ENCODE results near the gene ZNF98.

The ZNF98 gene

GRCh38 chr19:22422211-22422610, at the start of gene ZNF98:
Gene ZNF98 (minus strand): TSS chr19:22422346. CDS start chr19:22422224, 122 bp downstream.
- DNase-seq (ENCODE audit: low read depth in 2 of 2): no peak

- DNase-seq (ENCODE audit: low read depth in 2 of 2): no peak
Observed at GRCh38 chr19:22446605-22447004, 24.5 kb upstream of the ZNF98 start.

GRCh38 chr19:22438011-22438410, 15.9 kb upstream of the ZNF98 start:
- DNase-seq (ENCODE audit: low read depth in 2 of 2): no peak

- DNase-seq (ENCODE audit: low read depth in 2 of 2): no peak
Observed at GRCh38 chr19:22427960-22428913, 6.1 kb upstream of the ZNF98 start.

GRCh38 chr19:22427547-22427946, 5.4 kb upstream of the ZNF98 start:
- no peak for DNase-seq (ENCODE audit: low read depth in 2 of 2)

- DNase-seq (ENCODE audit: low read depth in 2 of 2): no peak
Observed at GRCh38 chr19:22426901-22427300, 4.8 kb upstream of the ZNF98 start.

- DNase-seq (ENCODE audit: low read depth in 2 of 2): no peak
Observed at GRCh38 chr19:22421797-22422196, 349 bp downstream of the ZNF98 start.

GRCh38 chr19:22354665-22355064, 67.5 kb downstream of the ZNF98 start:
- no peak for DNase-seq (ENCODE audit: low read depth in 2 of 2)

All from stimulated activated CD8-positive, alpha-beta memory T cell treated with anti-CD3 and anti-CD28 coated beads, Interleukin-15, amount 100 ng/mL, for 48 hours (primary cell).